8988T (cell line): ENCODE data around the gene DOK5.

Experiments used
- DNase-seq: peaks from one replicate; pipeline ENCODE4 v3.0.0; 2011

Gene DOK5

DNA sequence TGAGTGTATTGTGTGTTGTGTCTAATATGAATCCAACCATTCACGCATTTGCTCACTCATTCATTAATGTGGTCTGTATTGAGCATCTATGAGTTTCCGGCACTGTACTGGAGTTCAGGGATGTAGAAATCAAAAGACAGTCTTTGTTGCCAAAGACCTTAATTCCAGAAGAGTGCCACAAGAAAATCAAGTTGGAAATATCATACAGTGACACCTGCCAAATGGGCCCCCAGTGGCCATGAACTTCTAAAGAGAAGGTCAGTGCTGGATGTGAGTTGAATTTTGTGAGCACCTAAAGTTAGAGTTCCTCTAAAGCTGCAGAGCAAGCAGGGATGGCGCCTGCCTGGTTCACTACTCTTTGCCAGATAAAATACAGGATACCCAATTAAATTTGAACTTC, 175.9 kb downstream of the DOK5 start:
- DNase-seq: no peak

- no peak for DNase-seq
Measured at GRCh38 chr20:54654450-54654849, 179.1 kb downstream of the DOK5 start.

DNA sequence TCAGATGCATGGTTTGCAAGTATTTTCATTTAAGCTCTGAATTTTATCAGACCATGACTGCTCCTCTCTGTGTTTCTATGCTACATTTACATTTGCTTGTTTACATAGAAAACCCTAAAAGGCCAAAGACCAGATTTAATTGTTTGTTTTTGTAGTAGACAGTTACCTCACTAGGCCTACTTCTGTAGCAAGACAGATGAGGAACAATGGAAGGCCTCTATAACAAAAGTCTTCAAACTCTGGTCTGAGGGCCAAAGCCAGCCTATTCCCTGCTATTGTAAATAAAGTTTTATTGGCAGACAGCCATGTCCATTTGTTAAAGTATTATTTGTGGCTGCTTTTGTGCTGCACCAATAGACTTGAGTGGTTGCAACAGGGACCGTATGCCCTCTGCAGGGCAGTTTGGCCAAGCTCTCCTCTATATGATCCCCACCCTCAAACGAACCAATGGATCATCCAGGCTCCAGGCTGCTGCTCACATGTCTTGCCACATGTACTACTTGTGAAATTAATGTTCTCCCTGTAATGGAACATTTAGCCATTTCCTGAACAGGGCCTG, 182.0 kb downstream of the DOK5 start:
- no peak for DNase-seq

DNA sequence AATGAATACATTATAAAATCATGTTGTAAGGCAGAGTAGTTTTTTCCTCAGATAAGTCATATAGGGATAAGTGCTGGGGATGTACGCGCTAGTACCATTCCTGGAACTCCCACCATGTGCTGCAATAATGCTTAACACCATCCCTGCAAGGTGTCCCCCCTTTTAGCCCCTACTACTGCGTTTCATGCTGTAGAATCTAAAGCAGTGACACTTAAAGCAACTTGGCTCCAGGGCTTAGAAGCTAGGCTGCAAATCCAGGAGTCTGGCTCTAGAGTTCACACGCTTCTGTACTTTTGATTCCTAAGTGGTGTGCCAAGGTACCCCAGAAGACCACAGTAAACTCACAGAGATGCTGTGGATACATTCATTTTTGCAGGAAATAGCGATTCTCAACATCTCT, 183.1 kb downstream of the DOK5 start:
- no peak for DNase-seq

GRCh38 chr20:54661265-54661664, 185.9 kb downstream of the DOK5 start:
- DNase-seq: no peak

DNA sequence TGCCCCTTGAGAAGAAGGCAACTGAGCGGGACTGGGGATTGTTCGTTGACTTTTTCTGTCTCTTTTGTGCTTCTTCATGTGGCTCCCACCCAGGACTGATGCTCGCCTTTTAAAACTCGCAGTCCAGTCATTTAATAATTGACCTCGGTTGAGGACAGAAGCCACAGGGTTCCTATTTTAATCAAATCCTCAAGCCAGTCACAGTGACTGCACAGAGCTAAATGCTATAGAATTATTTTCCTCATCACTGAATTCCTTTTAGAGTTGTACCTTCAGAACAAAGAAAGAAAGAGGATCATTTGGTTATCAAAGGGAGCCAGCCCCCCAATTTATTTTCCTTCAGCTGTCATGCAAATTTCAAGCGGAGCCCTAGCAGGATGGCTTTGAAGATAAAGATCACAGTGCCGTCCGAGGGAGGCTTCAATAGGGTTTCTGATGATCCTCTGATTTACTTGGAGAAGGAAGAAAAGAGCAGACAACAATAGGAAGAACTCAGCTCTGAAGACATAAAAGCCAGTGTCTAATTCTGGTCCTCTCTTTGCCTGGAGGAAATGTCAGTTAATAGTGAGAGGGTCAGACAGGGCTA, 186.6 kb downstream of the DOK5 start:
- DNase-seq: no peak

DNA sequence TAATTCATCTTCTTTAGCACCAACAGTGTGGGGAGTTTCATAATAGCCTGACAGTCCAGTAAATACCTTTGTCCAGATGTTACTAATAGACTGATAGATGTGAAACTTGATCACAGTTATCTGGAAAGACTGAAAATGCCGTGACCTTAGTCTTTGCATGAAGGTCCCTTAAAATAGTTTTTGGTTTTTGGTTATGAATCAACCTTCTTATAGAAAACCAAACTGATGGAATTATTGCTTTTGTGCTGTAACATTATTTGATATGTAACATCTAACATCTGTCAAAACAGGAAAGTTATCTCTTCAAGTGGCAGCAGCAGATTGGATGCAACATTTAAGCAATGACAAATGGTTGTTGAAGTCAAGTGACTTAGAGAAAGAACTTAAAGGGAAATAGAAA, 190.4 kb downstream of the DOK5 start:
- DNase-seq: no peak

GRCh38 chr20:54668271-54669039, 193.1 kb downstream of the DOK5 start:
- peak; percentile 15 for DNase-seq

DNA sequence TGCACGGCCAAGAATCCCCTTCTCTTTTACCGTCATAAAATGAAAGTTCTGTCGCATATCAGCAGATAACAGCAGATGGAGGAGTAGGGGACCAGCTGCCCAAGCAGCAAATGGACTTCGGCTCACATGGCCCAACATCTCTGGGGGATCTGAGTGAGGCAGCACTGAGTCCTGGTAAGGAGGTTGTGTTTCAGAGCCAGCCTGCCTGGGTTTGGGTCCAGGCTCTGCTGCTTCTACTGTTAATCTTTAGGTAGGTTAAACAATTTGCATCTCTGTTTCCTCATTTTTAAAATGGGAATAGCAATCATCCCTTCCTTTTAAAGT, 193.6 kb downstream of the DOK5 start:
- DNase-seq: no peak

GRCh38 chr20:54678253-54678652, 202.9 kb downstream of the DOK5 start:
- DNase-seq: no peak

GRCh38 chr20:54680439-54680838, 205.0 kb downstream of the DOK5 start:
- no peak for DNase-seq

DNA sequence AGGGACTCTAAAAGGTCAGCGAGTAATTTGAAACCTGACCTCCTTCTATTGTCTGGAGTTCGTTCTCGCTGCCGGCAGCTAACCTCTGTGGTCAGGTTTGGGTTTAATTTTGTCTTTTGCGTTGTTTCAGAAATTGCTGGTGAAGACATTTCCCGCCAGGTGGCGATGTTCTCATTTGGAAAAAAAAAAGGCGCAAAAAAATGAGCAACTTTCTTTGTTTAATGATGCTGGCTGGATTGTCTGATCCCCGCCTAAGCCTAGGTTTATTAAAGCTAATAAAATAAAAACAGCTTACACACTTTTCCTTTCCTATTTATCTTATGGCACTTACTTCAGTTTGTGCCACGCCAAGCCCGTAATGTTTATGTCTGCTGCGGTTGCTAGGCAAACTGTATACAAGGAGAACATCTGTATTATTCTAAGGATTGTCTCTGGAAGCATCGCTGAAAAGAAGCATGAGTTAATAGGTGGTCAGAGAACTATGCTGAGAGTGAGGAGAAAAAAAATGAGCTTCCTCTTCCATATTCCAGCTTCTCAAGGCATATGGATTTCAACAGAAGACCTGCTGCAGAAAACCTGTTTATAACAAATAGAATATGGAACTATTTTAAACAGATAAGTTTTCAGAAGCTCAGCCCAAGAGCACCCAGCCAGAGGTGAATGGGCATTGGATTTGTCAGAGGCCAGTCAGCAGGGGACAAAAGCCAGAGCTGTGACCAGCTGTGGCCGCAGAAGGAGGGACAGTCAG, 205.7 kb downstream of the DOK5 start:
- DNase-seq: no peak

DNA sequence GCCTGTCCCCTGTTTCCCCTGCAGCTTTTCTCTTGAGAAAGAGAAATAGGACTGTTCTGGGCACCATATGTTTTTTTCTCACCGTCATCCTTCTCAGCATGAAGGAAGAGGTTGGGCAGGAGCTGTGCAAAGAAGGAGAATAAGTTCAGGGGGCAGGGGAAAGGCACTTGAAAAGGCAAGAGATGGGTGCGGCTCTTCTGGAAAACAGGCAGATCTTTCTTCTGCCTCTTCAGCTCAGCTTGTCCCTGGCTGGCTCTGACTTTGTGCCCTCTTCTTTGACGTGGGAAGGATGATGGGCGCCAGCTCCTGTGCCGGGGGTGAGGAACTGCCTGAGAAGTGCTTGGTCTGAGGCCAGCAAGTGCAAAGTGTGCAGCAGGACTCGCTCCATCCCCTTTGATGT, 206.5 kb downstream of the DOK5 start:
- no peak for DNase-seq

GRCh38 chr20:54688476-54688875, 213.1 kb downstream of the DOK5 start:
- DNase-seq: no peak

GRCh38 chr20:54690323-54690722, 214.9 kb downstream of the DOK5 start:
- DNase-seq: no peak

- DNase-seq: no peak
Measured at GRCh38 chr20:54691327-54691726, 215.9 kb downstream of the DOK5 start.

DNA sequence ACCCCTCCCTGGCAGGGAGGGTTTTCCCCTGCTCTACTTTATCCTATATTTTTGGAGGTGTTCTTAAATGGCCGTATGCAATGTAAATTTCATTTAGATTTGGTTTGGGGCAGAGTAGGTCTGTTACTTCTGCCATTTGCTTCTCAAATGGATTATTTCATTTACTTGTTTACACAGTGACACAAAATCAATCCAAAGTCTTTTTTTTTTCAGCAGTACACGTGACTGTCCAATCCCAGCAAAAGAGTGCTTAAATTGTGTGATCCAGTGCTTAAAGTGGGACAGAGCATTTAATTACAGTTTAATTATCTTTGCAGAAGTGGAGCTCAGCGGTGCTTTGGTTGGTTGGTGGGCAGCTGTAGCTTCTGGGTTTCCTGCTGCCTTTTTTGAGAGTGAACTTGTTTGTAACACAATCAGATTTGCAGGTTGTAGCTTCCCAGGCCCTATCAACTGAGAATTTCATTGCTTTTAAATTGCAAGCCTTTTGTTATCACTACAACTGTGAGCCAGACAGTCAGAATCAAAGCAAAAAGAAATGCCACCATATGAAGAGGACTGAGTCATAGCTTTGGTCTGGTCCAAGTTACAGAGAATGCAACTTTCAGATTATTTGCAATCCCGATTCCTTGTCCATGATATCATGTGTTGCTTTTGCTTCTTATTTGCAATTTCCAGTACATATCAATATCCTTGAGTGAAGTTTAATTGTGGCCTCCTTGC, 216.9 kb downstream of the DOK5 start:
- DNase-seq: no peak

DNA sequence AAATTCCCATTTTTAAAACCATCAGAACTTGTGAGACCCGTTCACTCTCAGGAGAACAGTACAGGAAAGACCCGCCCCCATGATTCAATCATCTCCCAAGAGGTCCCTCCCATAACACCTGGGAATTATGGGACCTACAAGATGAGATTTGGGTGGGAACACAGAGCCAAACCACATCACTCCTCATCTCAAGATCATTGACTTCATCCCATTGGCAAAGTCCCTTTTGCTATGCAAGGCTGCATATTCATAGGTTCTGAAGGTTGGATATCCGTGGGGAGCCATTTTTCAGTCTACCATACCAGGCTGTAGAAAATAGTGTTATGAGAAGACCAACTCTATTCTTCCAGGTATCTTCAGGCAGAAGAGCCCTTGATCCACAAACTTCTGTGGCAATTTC, 219.1 kb downstream of the DOK5 start:
- no peak for DNase-seq

DNA sequence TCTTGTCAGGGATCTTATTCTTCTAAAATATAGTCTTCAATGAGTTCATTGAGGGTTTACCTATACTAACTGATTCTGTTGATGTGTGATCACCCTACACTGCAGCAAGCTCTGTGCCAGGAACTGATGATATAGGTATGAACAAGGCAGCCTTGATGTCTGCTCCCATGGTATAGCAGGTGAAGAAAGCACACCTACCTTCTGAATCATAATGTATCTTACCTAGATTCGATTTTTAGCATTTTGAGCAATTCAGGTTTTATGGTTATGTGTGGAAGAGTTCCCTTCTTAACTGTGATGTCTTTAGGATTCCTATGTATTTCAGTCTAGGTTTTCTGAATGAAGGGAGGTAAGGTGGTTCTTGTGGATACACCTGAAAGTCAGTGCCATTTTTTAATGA, 223.0 kb downstream of the DOK5 start:
- DNase-seq: no peak
